Transverse colon (tissue), 4 donors: ENCODE measurements around the gene GPR55. TPM values are rescaled to one million over a fixed set of nuclear protein-coding genes. Genes with fewer than 3 reads are reported as not detected.

Source experiments
- DNase-seq: peaks from one replicate; pipeline ENCODE4 v3.0.0-alpha.2; 2019
- H3K27ac ChIP-seq, 4 donors: fragments of 200-600 bp; sonication (generic); 2 replicates each; pipeline ENCODE4 v1.5.1; 2016 to 2018; ENCODE audit warnings: inconsistent platforms in 4 of 4
- H3K27me3 ChIP-seq: fragments of 200-600 bp; sonication (generic); 2 replicates; pipeline ENCODE4 v1.5.1; 2017; ENCODE audit warnings: inconsistent platforms
- H3K36me3 ChIP-seq, 4 donors: fragments of 200-600 bp; sonication (generic); 2 replicates each; pipeline ENCODE4 v1.5.1; 2017 to 2019; ENCODE audit warnings: inconsistent platforms in 4 of 4
- H3K4me1 ChIP-seq, 4 donors: fragments of 200-600 bp; sonication (generic); 2 replicates each; pipeline ENCODE4 v1.5.1; 2017 to 2020; ENCODE audit warnings: inconsistent platforms in 4 of 4
- H3K4me3 ChIP-seq, 4 donors: fragments of 200-600 bp; sonication (generic); 1 replicate in 1 of 4; 2 replicates in 3 of 4; pipeline versions ENCODE4 v1.5.1 to v1.6.1; 2017 to 2019; ENCODE audit warnings: inconsistent platforms in 4 of 4
- H3K9me3 ChIP-seq, 2 donors: fragments of 200-600 bp; sonication (generic); 2 replicates each; pipeline ENCODE4 v1.5.1; 2017 to 2019; ENCODE audit warnings: inconsistent platforms in 2 of 2
- CTCF ChIP-seq, 5 experiments: fragments of 200-600 bp in 3 of 5; fragments of 450-650 bp in 2 of 5; sonication (generic) in 3 of 5; IDR thresholded peaks; 1 replicate in 2 of 5; 2 replicates in 3 of 5; pipeline ENCODE4 v1.5.1; 2016 to 2017; ENCODE audit warnings: antibody characterized with exemption in 5 of 5, inconsistent platforms in 3 of 5, mild to moderate bottlenecking in 2 of 5, moderate library complexity in 1 of 5
- EP300 ChIP-seq: sonication (generic); formaldehyde crosslinking; IDR thresholded peaks from one replicate; pipeline ENCODE4 v1.6.1; 2017; ENCODE audit warnings: antibody characterized with exemption, low read depth
- POLR2A ChIP-seq: fragments of 450-650 bp; IDR thresholded peaks from one replicate; pipeline ENCODE4 v1.6.1; 2016; ENCODE audit warnings: antibody characterized with exemption, mild to moderate bottlenecking, moderate library complexity
- POLR2AphosphoS5 ChIP-seq, 3 donors: sonication (generic); formaldehyde crosslinking; IDR thresholded peaks; one replicate each; pipeline ENCODE4 v1.6.1; 2016; ENCODE audit warnings: antibody characterized with exemption in 3 of 3
- WGBS, 2 donors: methylation state at CpG; one replicate each; pipeline ENCODE4 v1.1.5; 2018; ENCODE audit warnings: low coverage in 1 of 2; 5-methylcytosine and 5-hydroxymethylcytosine counted together
- in situ Hi-C, 4 donors: fragments of 200-750 bp; cut with MboI; loops; one replicate each; pipeline versions ENCODE4 v1.15.0 to v1.15.1; 2017; ENCODE audit warnings: low sequenced_read_pairs in 3 of 4, low pct_ligation_motif_present in 1 of 4, low pct_unique_long_range_greater_than_20kb in 1 of 4
- intact Hi-C: fragments of 100-400 bp; cut with DNase I; formaldehyde crosslinking; loops from one replicate; pipeline ENCODE4 v1.15.1; 2023; ENCODE audit warnings: low total_unique reads
- total RNA-seq, 4 donors: library from RNA; depleted of rRNA; stranded (reverse); fragments of >200 nt; gene quantifications; one replicate each; pipeline ENCODE4 v1.1.0, GENCODE V29; 2016

The GPR55 gene
- total RNA-seq, 4 donors from 2014 or later, result 0.40 to 16.1 (median 2.0) TPM

- Histone ChIP-seq H3K27me3 (no peaks in the 10 kb centered on the region), H3K36me3 (no peaks in the 10 kb centered on the region), H3K9me3 (no peaks in the 10 kb centered on the region), H3K4me3 (no peak overlapping the region), H3K4me1 (peaks cover 5 to 28% (median 17%) of the 10 kb centered on the region in 4 donors), H3K27ac (no peak overlapping the region)
- intact Hi-C loops, result no loop called here
- WGBS, 2 donors, result 76% methylated on average over 5 of the region's 5 CpGs; no CpG with 5 or more reads in 1 of the 2 donors
- TF ChIP-seq POLR2AphosphoS5 (IDR thresholded peaks at IDR 0.05) (no peak), EP300 (no peak), POLR2A (no peak), CTCF (IDR thresholded peaks at IDR 0.05) (no peak)
- DNase-seq, result peak; percentile 5
- in situ Hi-C loops, result no loop called here
Observed at GRCh38 chr2:230899287-230899686, 25.8 kb downstream of the GPR55 start.

DNA sequence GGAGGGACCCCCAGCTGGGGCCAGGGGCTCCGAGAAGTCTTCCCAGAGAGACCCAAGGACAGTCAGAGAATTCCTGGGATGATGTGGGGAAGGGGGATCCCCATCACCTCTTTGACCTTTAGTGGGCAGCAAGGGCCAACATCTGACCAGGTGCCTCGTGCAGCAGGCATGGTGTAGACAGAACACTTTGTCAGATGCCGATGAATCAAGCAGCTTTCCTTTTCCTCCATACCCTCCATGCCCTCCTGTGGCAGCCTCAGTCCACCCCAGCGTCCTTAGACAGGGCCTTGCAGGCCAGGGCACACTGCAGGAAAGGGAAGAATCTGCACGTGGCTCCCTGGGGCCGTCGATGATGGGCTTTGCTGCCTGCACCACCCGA, 26.3 kb downstream of the GPR55 start:
- no peak overlapping the region for H3K4me3 ChIP-seq
- H3K27me3 ChIP-seq, result no peaks in the 10 kb centered on the region
- DNase-seq, result peak; percentile 5
- intact Hi-C loops, result no loop called here
- H3K4me1 ChIP-seq, result peaks cover 5 to 34% (median 19%) of the 10 kb centered on the region in 4 donors
- H3K9me3 ChIP-seq, result no peaks in the 10 kb centered on the region
- in situ Hi-C loops, result no loop called here
- TF ChIP-seq POLR2AphosphoS5 (IDR thresholded peaks at IDR 0.05) (no peak), CTCF (IDR thresholded peaks at IDR 0.05) (no peak), EP300 (no peak), POLR2A (no peak)
- H3K36me3 ChIP-seq, result no peaks in the 10 kb centered on the region
- H3K27ac ChIP-seq, result no peak overlapping the region
- WGBS, 2 donors, result 86 to 90% methylated on average over 2 to 8 of the region's 8 CpGs

DNA sequence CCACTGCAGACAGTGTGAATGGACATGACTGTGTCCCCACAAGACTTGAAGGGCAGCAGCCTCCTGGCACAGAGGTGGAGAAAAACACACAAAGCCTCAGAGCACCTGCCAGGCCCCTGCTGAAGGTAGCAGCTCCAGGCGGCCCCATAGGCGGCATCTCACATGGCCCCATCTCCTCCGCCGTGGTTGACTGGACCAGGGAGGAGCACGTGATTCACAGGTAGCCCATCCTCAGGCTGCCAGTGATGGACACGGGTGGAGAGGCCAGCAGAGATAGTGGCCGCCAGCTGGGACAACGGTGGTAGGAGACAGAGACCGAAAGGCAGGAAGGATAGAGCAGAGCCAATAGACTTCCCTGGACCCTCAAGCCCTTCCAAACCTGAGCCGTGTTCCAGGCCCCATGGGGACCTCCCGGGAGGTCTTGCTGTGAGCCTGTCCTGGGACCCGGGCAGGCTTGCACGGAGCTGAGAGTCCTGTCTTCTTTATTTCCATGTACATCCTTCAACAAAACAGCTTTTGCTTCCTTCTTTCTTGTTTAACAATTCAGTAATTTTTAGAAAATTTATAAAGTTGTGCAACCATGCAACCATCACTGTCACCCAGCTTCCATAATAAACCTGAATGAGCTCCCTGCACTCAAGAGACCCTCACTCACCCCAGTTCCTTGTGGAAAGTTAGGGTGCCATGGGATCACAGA, 26.9 kb downstream of the GPR55 start:
- DNase-seq, result peak; percentile 5
- in situ Hi-C loops, result no loop called here
- intact Hi-C loops, result no loop called here
- H3K27ac ChIP-seq, result no peak overlapping the region
- no peaks in the 10 kb centered on the region for H3K36me3 ChIP-seq
- no peak overlapping the region for H3K4me3 ChIP-seq
- H3K4me1 ChIP-seq, result peaks cover 5 to 36% (median 19%) of the 10 kb centered on the region in 4 donors
- no peaks in the 10 kb centered on the region for H3K9me3 ChIP-seq
- H3K27me3 ChIP-seq, result no peaks in the 10 kb centered on the region
- TF ChIP-seq POLR2A (no peak), CTCF (IDR thresholded peaks at IDR 0.05) (no peak), EP300 (no peak), POLR2AphosphoS5 (IDR thresholded peaks at IDR 0.05) (no peak)
- WGBS, 2 donors, result 88% methylated on average over 4 to 13 of the region's 13 CpGs

GRCh38 chr2:230896346-230897115, 28.5 kb downstream of the GPR55 start:
- no peaks in the 10 kb centered on the region for H3K27me3 ChIP-seq
- no peaks in the 10 kb centered on the region for H3K36me3 ChIP-seq
- peak overlapping the region; percentile 63 to 87 (median 80) for H3K27ac ChIP-seq
- TF ChIP-seq POLR2A, result no peak
- TF ChIP-seq EP300, result no peak
- no peak for TF ChIP-seq CTCF (IDR thresholded peaks at IDR 0.05)
- WGBS, 2 donors, result 88 to 100% methylated on average over 1 to 19 of the region's 19 CpGs
- intact Hi-C loops, result no loop called here
- no peaks in the 10 kb centered on the region for H3K9me3 ChIP-seq
- no peak overlapping the region for H3K4me3 ChIP-seq
- DNase-seq, result peak; percentile 6
- in situ Hi-C loops, result no loop called here
- H3K4me1 ChIP-seq, result peaks cover 5 to 36% (median 19%) of the 10 kb centered on the region in 4 donors
